Measurements from ENCODE around the gene CORO2B.

CORO2B gene

DNA sequence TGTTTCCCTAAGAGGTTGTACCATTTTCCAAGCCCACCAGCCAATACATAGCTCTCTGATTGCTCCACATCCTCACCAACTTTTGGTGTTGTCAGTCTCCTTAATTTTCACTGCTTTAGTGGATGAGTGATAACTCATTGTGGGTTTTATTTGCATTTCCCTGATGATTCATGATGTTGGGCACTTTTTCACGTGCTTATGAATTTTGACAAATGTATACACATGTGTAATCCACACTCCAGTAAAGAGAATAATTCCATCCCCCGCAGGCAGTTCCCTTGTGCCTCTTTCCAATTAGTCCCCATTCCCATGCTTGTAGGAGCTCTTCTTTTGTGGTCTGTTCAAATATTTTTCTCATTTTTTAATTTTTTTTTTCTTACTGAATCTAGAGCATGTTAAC is 189.5 kb downstream of the CORO2B start:
- no peak overlapping the region for H3K9ac ChIP-seq (ENCODE audit: low read depth, low read length)
- H3K9me3 ChIP-seq (replicated peaks; ENCODE audit: low read length), result no peaks in the 10 kb centered on the region
- no peak overlapping the region for H3K4me3 ChIP-seq (ENCODE audit: low read length)
- H3K4me2 ChIP-seq (ENCODE audit: low read length), result no peak overlapping the region
- H3K4me1 ChIP-seq (ENCODE audit: control insufficient read depth, insufficient read depth, low read length), result peaks cover 7% of the 10 kb centered on the region
- H3K36me3 ChIP-seq (ENCODE audit: insufficient read depth, low read length), result no peaks in the 10 kb centered on the region
- H3K27me3 ChIP-seq (ENCODE audit: control insufficient read depth, insufficient read depth, low read length), result peaks cover 7% of the 10 kb centered on the region

DNA sequence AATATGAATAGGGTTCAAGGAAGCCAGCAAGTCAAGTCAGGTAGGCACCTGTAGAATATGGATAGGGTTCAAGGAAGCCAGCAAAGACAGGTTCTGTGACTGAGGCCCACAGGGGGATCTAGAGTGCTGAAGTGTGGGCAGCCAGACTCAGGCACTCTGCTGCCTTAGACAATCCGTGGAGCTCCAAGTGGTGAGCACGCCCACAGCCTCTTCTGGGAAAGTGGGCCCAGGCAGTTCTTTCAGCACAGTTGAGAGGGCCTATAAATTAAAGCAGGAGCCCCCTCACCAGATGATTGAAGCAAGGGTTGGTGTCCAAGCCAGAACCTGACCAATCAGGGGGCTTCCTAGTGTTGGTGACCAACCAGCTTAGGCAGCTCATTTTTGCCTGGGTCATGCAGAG is 190.9 kb downstream of the CORO2B start:
- Histone ChIP-seq H3K9me3 (replicated peaks; ENCODE audit: low read length) (no peaks in the 10 kb centered on the region), H3K36me3 (ENCODE audit: insufficient read depth, low read length) (no peaks in the 10 kb centered on the region), H3K4me3 (ENCODE audit: low read length) (no peak overlapping the region), H3K27me3 (ENCODE audit: control insufficient read depth, insufficient read depth, low read length) (peaks cover 7% of the 10 kb centered on the region), H3K9ac (ENCODE audit: low read depth, low read length) (no peak overlapping the region), H3K4me2 (ENCODE audit: low read length) (no peak overlapping the region), H3K4me1 (ENCODE audit: control insufficient read depth, insufficient read depth, low read length) (peaks cover 7% of the 10 kb centered on the region)

DNA sequence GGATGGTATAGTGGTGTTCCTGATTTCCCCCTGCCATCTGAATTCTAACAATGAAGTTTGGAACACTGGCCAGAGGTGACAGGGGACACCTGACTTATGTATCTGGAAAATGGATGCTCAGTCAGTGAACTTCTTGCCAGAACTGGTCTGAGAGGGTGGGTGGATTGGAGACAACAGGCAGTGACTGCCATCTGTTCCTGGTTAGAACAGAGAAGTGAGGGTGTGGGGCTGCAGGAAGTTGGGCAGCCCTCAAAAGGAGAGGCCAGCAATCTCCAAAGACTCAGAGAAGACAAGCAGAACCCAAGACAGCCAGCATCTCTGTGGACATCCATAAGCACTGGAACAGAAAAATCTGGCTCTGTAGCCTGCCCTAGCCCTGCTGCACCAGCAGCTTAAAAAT is 191.4 kb downstream of the CORO2B start:
- H3K4me2 ChIP-seq (ENCODE audit: low read length), result no peak overlapping the region
- H3K4me3 ChIP-seq (ENCODE audit: low read length), result no peak overlapping the region
- peaks cover 7% of the 10 kb centered on the region for H3K27me3 ChIP-seq (ENCODE audit: control insufficient read depth, insufficient read depth, low read length)
- H3K9ac ChIP-seq (ENCODE audit: low read depth, low read length), result no peak overlapping the region
- no peaks in the 10 kb centered on the region for H3K36me3 ChIP-seq (ENCODE audit: insufficient read depth, low read length)
- no peaks in the 10 kb centered on the region for H3K9me3 ChIP-seq (replicated peaks; ENCODE audit: low read length)
- H3K4me1 ChIP-seq (ENCODE audit: control insufficient read depth, insufficient read depth, low read length), result peaks cover 7% of the 10 kb centered on the region

DNA sequence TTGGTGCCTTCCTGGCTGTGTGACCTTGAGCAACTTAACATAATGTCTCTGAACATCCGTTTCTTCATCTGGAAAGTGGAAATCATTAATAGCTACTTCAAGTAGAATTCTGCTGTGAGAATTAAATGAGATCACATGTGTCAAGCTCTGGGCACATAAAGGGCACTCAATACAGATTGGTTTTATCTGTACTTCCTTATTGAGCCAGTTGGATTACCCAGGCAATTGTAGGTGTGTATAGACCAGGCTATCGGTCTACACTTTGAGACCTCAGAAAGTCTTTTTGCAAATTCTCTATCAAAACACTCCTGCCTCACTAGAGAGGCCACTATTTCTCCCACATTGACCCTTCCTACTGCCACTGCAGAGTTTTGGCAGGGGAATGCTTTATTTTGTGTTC is 194.2 kb downstream of the CORO2B start:
- Histone ChIP-seq H3K9me3 (replicated peaks; ENCODE audit: low read length) (no peaks in the 10 kb centered on the region), H3K9ac (ENCODE audit: low read depth, low read length) (no peak overlapping the region), H3K4me3 (ENCODE audit: low read length) (no peak overlapping the region), H3K36me3 (ENCODE audit: insufficient read depth, low read length) (peaks cover 5% of the 10 kb centered on the region), H3K4me2 (ENCODE audit: low read length) (no peak overlapping the region), H3K27me3 (ENCODE audit: control insufficient read depth, insufficient read depth, low read length) (peaks cover 7% of the 10 kb centered on the region), H3K4me1 (ENCODE audit: control insufficient read depth, insufficient read depth, low read length) (peaks cover 7% of the 10 kb centered on the region)

DNA sequence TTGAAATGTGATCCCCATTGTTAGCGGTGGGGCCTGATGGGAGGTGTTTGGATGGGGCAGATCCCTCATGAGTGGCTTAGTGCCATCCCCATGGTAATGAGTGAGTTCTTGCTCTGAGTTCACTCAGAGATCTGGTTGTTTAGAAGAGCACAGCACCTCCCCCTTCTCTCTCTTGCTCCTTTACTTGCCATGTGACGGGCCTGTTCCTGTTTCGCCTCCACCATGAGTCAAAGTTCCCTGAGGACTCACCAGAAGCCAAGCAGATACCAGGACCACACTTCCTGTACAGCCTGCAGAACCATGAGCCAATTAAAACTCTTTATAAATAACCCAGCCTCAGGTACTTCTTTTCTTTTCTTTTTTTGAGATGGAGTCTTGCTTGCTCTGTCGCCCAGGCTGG is 195.3 kb downstream of the CORO2B start:
- Histone ChIP-seq H3K9me3 (replicated peaks; ENCODE audit: low read length) (no peaks in the 10 kb centered on the region), H3K4me3 (ENCODE audit: low read length) (no peak overlapping the region), H3K4me2 (ENCODE audit: low read length) (no peak overlapping the region), H3K4me1 (ENCODE audit: control insufficient read depth, insufficient read depth, low read length) (no peaks in the 10 kb centered on the region), H3K27me3 (ENCODE audit: control insufficient read depth, insufficient read depth, low read length) (peaks cover 7% of the 10 kb centered on the region), H3K9ac (ENCODE audit: low read depth, low read length) (no peak overlapping the region), H3K36me3 (ENCODE audit: insufficient read depth, low read length) (peaks cover 13% of the 10 kb centered on the region)

DNA sequence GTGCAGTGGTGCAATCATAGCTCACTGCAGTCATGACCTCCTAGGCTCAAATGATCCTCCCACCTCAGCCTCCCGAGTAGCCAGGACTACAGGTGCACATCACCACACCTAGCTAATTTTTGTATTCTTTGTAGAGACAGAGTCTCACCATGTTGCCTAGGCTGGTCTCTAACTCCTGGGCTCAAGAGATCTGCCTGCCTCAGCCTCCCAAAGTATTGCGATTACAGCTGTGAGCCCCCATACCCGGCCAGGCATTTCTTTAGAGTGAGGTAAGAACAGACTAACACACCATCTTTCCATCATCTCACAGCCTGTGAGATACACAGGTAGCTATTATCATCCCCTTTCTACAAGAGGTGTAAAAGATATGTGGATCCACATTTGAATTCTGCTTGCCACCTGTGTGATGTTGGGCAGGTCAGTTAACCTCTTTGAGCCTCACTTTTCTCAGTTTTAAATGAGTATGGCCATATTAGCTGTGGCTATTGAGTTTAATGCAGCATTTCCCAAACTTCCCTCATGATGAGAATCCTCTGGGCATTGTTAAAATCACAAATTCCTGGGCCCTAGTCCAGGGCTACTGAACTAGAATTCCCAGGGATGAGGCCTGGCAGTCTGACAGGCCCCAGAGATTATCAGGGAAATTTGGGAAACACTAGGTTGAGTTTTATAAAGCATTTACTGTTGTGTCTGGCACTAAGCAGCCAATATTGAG is 195.9 kb downstream of the CORO2B start:
- Histone ChIP-seq H3K4me2 (ENCODE audit: low read length) (no peak overlapping the region), H3K9me3 (replicated peaks; ENCODE audit: low read length) (no peaks in the 10 kb centered on the region), H3K36me3 (ENCODE audit: insufficient read depth, low read length) (peaks cover 13% of the 10 kb centered on the region), H3K4me1 (ENCODE audit: control insufficient read depth, insufficient read depth, low read length) (no peaks in the 10 kb centered on the region), H3K27me3 (ENCODE audit: control insufficient read depth, insufficient read depth, low read length) (peaks cover 7% of the 10 kb centered on the region), H3K9ac (ENCODE audit: low read depth, low read length) (no peak overlapping the region), H3K4me3 (ENCODE audit: low read length) (no peak overlapping the region)

DNA sequence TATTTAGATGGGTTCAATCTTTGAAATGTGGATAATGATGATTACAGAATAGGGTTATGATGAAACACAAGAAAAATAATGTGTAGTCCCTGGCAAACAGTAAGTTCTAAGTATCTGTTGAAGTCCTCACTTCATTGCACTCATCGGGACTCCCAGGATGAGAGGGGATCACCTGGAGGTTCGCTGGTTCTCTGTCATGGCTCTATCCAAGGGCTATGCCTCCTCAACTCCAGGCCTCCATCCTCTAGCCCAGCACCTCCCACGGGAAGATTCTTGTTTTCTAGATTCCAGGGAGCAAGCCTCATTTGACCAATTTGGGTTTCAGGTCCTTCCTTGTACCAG is 196.4 kb downstream of the CORO2B start:
- peaks cover 15% of the 10 kb centered on the region for H3K36me3 ChIP-seq (ENCODE audit: insufficient read depth, low read length)
- H3K4me2 ChIP-seq (ENCODE audit: low read length), result no peak overlapping the region
- peaks cover 7% of the 10 kb centered on the region for H3K27me3 ChIP-seq (ENCODE audit: control insufficient read depth, insufficient read depth, low read length)
- no peaks in the 10 kb centered on the region for H3K9me3 ChIP-seq (replicated peaks; ENCODE audit: low read length)
- no peaks in the 10 kb centered on the region for H3K4me1 ChIP-seq (ENCODE audit: control insufficient read depth, insufficient read depth, low read length)
- H3K4me3 ChIP-seq (ENCODE audit: low read length), result no peak overlapping the region
- H3K9ac ChIP-seq (ENCODE audit: low read depth, low read length), result no peak overlapping the region

DNA sequence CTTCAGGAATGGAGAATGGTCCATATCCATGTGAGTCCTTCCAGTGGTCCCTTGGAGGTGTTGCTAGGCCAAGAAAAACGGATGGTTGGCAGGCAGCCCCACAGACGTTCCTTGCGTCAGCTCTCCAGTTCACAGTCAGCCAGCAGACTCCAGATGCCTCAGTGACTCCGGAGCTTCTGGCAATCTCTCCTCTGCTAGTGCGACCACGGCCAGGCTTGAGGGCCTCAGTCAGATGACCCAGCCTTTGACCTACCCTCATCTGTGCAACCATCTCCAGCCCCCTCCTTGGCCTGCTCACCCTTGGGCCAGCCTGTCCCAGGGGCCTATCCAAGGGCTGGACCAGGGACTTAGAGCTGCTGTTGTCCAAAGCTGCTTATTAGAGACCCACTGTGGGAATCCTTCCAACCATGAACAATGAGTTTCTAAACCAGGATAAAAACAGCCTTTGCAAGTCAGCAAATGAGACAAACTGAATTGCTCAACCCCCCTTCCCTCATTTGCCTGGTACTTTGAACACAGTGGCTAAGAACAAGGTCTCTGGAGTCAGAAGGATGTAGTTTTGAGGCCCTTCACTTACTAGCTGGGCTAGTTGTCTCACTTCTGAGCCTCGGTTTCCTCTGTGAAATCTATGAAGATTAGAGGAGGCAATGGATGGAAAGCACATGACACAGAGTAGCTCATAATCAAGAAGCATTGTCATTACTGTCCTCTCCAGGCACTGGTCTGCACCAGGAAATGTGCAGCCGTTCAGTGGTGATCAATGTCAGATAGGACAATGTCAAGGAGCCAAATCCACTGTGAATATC is 197.1 kb downstream of the CORO2B start:
- no peak overlapping the region for H3K4me3 ChIP-seq (ENCODE audit: low read length)

DNA sequence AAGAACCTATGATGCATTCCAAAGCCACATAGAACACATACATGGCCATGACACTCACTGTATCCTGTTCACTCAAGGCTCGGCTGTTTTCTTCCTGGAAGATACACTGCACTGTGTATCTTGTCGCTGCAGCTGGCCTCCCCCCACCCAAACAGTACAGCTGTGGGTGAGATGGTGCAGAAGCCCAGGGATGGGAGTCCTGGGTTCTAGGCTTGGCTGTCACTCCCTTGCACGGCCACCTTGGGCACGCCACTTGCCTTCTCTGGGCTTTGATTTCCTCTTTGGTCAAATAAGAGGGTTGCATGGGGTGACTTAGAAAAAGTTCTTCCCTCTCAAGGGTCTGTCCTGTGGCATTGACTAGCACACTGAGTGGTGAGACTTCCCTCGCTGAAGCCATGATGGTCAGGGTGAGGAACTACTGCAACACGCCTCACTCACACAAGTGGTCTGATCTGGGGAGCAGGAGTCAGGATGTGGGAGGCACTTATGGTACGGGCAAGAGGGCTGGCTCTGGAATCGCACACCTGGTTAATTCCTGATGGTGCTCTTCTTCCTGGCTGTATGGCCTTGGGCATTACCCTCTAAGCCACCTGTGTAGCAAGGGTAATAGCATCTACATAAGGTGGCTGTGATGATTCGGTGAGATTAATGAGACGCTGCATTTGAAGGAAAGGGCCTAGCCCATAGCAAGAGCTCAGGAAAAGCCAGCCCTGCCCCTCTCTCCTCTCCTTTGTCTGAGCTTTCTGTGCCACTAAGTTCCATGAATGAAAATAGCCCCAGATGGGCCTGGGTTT is 197.9 kb downstream of the CORO2B start:
- peaks cover 21% of the 10 kb centered on the region for H3K36me3 ChIP-seq (ENCODE audit: insufficient read depth, low read length)
- no peak overlapping the region for H3K4me3 ChIP-seq (ENCODE audit: low read length)
- no peaks in the 10 kb centered on the region for H3K4me1 ChIP-seq (ENCODE audit: control insufficient read depth, insufficient read depth, low read length)
- H3K4me2 ChIP-seq (ENCODE audit: low read length), result no peak overlapping the region
- H3K9me3 ChIP-seq (replicated peaks; ENCODE audit: low read length), result no peaks in the 10 kb centered on the region
- no peak overlapping the region for H3K9ac ChIP-seq (ENCODE audit: low read depth, low read length)
- peaks cover 4% of the 10 kb centered on the region for H3K27me3 ChIP-seq (ENCODE audit: control insufficient read depth, insufficient read depth, low read length)

More for the DNA sequence above, 197.1 kb downstream of the CORO2B start:
- peaks cover 21% of the 10 kb centered on the region for H3K36me3 ChIP-seq (ENCODE audit: insufficient read depth, low read length)
- H3K27me3 ChIP-seq (ENCODE audit: control insufficient read depth, insufficient read depth, low read length), result peaks cover 7% of the 10 kb centered on the region
- H3K9ac ChIP-seq (ENCODE audit: low read depth, low read length), result no peak overlapping the region
- no peak overlapping the region for H3K4me2 ChIP-seq (ENCODE audit: low read length)
- H3K4me1 ChIP-seq (ENCODE audit: control insufficient read depth, insufficient read depth, low read length), result no peaks in the 10 kb centered on the region
- no peaks in the 10 kb centered on the region for H3K9me3 ChIP-seq (replicated peaks; ENCODE audit: low read length)
